Panc1 (cell line): ENCODE measurements around the gene MPP2. TPM values are rescaled to one million over a fixed set of nuclear protein-coding genes. Genes with fewer than 3 reads are reported as not detected.

Experiments
- ATAC-seq: fragments of 200-7000 bp; cut with Tn5 transposase; 2 replicates; pipeline ENCODE4 v1.9.1; 2020; ENCODE audit warnings: mild to moderate bottlenecking, moderate library complexity
- BruUV-seq: library from RNA; stranded (reverse); fragments of 400-500 nt; replicated peaks from 2 replicates; lab custom pipeline; 2021; lab: Mats Ljungman, UMichigan
- CTCF ChIA-PET: fragments of 300-600 bp; sonication (Branson Sonifier 250); formaldehyde crosslinking; loops from one replicate; lab custom pipeline; 2022; ENCODE audit warnings: antibody characterized with exemption; lab: Charles Lee
- POLR2A ChIA-PET: fragments of 300-600 bp; sonication (Branson Sonifier 250); formaldehyde crosslinking; loops from one replicate; lab custom pipeline; 2022; ENCODE audit warnings: antibody characterized with exemption; lab: Charles Lee
- DNase-seq: peaks from one replicate; pipeline ENCODE4 v3.0.0-alpha.2; 2010; ENCODE audit warnings: low read depth, low spot score
- H3K27ac ChIP-seq: 2 replicates; pipeline ENCODE4 v1.5.1; 2011; ENCODE audit warnings: mild to moderate bottlenecking, low read length, inconsistent platforms
- H3K27me3 ChIP-seq: fragments of 200-500 bp; sonication (Bioruptor generic); 2 replicates; pipeline ENCODE4 v1.6.0; 2014; ENCODE audit warnings: low read length, inconsistent platforms; ENCODE audit not compliant: control insufficient read depth, insufficient read depth
- H3K36me3 ChIP-seq: fragments of 200-500 bp; sonication (Bioruptor generic); 2 replicates; pipeline ENCODE4 v1.5.1; 2014; ENCODE audit warnings: inconsistent platforms, mild to moderate bottlenecking, low read length, moderate library complexity; ENCODE audit not compliant: control insufficient read depth, insufficient read depth
- H3K4me1 ChIP-seq: 2 replicates; pipeline ENCODE4 v1.5.1; 2011; ENCODE audit warnings: inconsistent platforms, mild to moderate bottlenecking, low read length, moderate library complexity; ENCODE audit not compliant: control insufficient read depth, insufficient read depth
- H3K4me3 ChIP-seq, 2 experiments: 2 replicates each; pipeline ENCODE4 v1.5.1; 2011 to 2012; ENCODE audit warnings: low read depth in 2 of 2, low read length in 2 of 2, mild to moderate bottlenecking in 2 of 2, inconsistent platforms in 1 of 2, moderate library complexity in 1 of 2
- H3K9me3 ChIP-seq: fragments of 200-500 bp; sonication (Bioruptor generic); 2 replicates; pipeline ENCODE4 v1.5.1; 2014; ENCODE audit warnings: low read depth, mild to moderate bottlenecking, inconsistent platforms, low read length, moderate library complexity; ENCODE audit not compliant: control insufficient read depth, insufficient read depth
- POLR2AphosphoS5 ChIP-seq: IDR thresholded peaks from 2 replicates; pipeline ENCODE4 v1.6.1; 2012; ENCODE audit warnings: mild to moderate bottlenecking, low read depth, low read length, moderate library complexity
- SIN3A ChIP-seq: IDR thresholded peaks from 2 replicates; pipeline ENCODE4 v1.6.1; 2012; ENCODE audit warnings: low read depth, mild to moderate bottlenecking, low read length, moderate library complexity, borderline replicate concordance; ENCODE audit not compliant: insufficient read depth
- TCF7L2 ChIP-seq: IDR thresholded peaks from 2 replicates; pipeline ENCODE4 v1.6.1; 2011; ENCODE audit warnings: mild to moderate bottlenecking, low read depth, low read length, inconsistent platforms
- in situ Hi-C: cut with HindIII; loops from 2 replicates; pipeline ENCODE4 v1.10.0; 2016; ENCODE audit warnings: low sequenced_read_pairs, low pct_unique_long_range_greater_than_20kb
- intact Hi-C: fragments of 100-400 bp; cut with micrococcal nuclease; formaldehyde crosslinking; loops from one replicate; pipeline ENCODE4 v1.10.0; 2022; ENCODE audit not compliant: unreplicated experiment
- total RNA-seq: library from RNA; stranded (reverse); gene quantifications from one replicate; pipeline ENCODE4 v1.2.1, GENCODE V29; 2021; ENCODE audit not compliant: unreplicated experiment
- TF ChIP-seq, protein P1 (sequence below): fragments of 450-650 bp; IDR thresholded peaks from 2 replicates; pipeline ENCODE4 v1.5.1; 2017; ENCODE audit warnings: mild to moderate bottlenecking
- TF ChIP-seq, protein P2 (sequence below), 2 experiments: IDR thresholded peaks; 2 replicates each; pipeline ENCODE4 v1.6.1; 2011 to 2012; ENCODE audit warnings: low read depth in 2 of 2, control low read depth in 1 of 2, low read length in 1 of 2, mild to moderate bottlenecking in 1 of 2, moderate library complexity in 1 of 2; ENCODE audit not compliant: insufficient read depth in 1 of 2

The MPP2 gene
- total RNA-seq, 1 experiment from 2014 or later, result 3.5 TPM

DNA sequence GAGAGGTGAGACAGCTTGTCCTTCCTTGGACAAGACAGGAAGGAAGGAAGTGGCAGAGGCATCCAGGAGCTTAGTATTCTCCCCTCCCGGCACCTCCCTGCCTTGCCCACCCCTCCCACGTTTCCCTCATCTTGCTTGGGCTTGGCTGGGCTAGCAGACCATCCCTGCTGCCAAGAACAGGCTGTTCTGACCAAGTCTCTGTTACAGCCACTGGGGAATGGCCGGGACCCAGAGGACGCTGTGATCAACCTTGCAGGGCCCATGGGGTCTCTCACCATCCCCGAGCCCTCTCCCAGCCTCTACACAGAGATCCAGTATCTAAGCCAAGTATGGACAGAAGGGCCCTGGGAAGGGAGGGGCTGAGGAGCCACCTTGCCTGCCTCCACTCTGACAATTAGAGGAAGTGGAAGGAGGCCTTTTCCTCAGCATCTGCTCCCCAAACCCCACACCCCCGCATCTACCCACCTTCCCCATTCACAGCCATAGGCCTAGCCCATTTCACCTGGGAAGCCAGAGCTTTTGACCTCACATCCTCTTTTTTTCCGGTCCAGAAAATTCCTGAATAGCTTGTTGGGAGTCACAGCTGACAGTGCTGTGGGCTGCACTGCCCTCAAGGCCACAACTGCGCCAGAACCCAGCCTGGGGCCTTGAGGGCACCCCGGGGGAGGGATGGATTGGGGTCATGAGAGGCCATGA is 46.3 kb downstream of the MPP2 start:
- H3K27ac ChIP-seq, result no peak overlapping the region
- intact Hi-C loops, result no loop called here
- H3K4me3 ChIP-seq, result no peak overlapping the region
- no peaks in the 10 kb centered on the region for H3K9me3 ChIP-seq
- in situ Hi-C loops, result no loop called here
- H3K36me3 ChIP-seq, result no peaks in the 10 kb centered on the region
- H3K27me3 ChIP-seq, result no peaks in the 10 kb centered on the region
- ChIA-PET POLR2A (no interaction called here), CTCF (no interaction called here)
- no TSS peak for BruUV-seq
- no peaks in the 10 kb centered on the region for H3K4me1 ChIP-seq
- DNase-seq (no peak), ATAC-seq (no peak)
- TF ChIP-seq SIN3A (no peak), TCF7L2 (no peak), POLR2AphosphoS5 (no peak)
- TF ChIP-seq, protein P1, sequence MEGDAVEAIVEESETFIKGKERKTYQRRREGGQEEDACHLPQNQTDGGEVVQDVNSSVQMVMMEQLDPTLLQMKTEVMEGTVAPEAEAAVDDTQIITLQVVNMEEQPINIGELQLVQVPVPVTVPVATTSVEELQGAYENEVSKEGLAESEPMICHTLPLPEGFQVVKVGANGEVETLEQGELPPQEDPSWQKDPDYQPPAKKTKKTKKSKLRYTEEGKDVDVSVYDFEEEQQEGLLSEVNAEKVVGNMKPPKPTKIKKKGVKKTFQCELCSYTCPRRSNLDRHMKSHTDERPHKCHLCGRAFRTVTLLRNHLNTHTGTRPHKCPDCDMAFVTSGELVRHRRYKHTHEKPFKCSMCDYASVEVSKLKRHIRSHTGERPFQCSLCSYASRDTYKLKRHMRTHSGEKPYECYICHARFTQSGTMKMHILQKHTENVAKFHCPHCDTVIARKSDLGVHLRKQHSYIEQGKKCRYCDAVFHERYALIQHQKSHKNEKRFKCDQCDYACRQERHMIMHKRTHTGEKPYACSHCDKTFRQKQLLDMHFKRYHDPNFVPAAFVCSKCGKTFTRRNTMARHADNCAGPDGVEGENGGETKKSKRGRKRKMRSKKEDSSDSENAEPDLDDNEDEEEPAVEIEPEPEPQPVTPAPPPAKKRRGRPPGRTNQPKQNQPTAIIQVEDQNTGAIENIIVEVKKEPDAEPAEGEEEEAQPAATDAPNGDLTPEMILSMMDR, result no peak
- TF ChIP-seq, protein P2, sequence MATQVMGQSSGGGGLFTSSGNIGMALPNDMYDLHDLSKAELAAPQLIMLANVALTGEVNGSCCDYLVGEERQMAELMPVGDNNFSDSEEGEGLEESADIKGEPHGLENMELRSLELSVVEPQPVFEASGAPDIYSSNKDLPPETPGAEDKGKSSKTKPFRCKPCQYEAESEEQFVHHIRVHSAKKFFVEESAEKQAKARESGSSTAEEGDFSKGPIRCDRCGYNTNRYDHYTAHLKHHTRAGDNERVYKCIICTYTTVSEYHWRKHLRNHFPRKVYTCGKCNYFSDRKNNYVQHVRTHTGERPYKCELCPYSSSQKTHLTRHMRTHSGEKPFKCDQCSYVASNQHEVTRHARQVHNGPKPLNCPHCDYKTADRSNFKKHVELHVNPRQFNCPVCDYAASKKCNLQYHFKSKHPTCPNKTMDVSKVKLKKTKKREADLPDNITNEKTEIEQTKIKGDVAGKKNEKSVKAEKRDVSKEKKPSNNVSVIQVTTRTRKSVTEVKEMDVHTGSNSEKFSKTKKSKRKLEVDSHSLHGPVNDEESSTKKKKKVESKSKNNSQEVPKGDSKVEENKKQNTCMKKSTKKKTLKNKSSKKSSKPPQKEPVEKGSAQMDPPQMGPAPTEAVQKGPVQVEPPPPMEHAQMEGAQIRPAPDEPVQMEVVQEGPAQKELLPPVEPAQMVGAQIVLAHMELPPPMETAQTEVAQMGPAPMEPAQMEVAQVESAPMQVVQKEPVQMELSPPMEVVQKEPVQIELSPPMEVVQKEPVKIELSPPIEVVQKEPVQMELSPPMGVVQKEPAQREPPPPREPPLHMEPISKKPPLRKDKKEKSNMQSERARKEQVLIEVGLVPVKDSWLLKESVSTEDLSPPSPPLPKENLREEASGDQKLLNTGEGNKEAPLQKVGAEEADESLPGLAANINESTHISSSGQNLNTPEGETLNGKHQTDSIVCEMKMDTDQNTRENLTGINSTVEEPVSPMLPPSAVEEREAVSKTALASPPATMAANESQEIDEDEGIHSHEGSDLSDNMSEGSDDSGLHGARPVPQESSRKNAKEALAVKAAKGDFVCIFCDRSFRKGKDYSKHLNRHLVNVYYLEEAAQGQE (IDR thresholded peaks at IDR 0.05; ENCODE audit: insufficient read depth in 1 of 2, low read depth in 2 of 2, low read length in 1 of 2), result no peak

DNA sequence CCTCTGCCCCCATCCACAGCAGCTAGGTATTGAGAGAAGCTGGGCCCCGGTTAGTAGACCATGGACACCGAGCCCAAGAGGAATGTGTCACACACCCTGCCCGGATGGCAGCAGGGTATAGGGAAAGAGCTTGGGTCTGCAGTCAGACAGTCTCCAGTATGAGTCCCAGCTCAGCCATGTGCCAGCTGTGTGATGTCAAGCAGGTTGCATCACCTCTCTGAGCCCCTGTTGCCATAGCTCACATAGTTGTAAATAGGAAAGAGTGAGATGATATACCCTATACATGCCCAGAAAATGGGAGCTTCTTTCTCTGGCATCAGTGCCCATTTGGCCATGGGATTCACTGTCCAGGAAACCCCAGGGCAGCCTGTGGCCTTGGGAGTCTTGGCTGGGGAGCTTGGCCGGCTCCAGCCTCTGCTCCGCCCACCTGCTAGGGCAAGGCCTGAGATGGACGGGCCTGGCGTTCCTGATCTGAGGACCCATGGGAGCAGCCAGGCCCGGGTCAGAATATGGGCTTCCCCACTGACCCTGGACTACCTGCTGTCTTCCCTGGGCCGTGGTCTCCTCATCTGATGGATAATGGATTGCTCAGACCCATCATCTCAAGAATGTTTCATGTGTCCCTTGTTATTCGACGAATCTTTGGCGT is 47.1 kb downstream of the MPP2 start:
- TF ChIP-seq, protein P2 (IDR thresholded peaks at IDR 0.05; ENCODE audit: insufficient read depth in 1 of 2, low read depth in 2 of 2, low read length in 1 of 2), result no peak
- TF ChIP-seq SIN3A, result no peak
- TF ChIP-seq, protein P1, result no peak
- TF ChIP-seq POLR2AphosphoS5, result no peak
- no peak for TF ChIP-seq TCF7L2
- H3K9me3 ChIP-seq, result no peaks in the 10 kb centered on the region
- in situ Hi-C loops (no loop called here), intact Hi-C loops (no loop called here)
- no peaks in the 10 kb centered on the region for H3K27me3 ChIP-seq
- ATAC-seq (no peak), DNase-seq (no peak)
- ChIA-PET CTCF (no interaction called here), POLR2A (no interaction called here)
- H3K4me1 ChIP-seq, result no peaks in the 10 kb centered on the region
- no peak overlapping the region for H3K27ac ChIP-seq
- BruUV-seq, result no TSS peak
- no peak overlapping the region for H3K4me3 ChIP-seq
- H3K36me3 ChIP-seq, result no peaks in the 10 kb centered on the region
